Sigmoid colon (tissue), 4 donors: ENCODE results near the gene CEP164.

Experiments used
- CTCF ChIP-seq, 4 experiments: fragments of 450-650 bp in 3 of 4; fragments of 200-600 bp in 1 of 4; IDR thresholded peaks; one replicate each; pipeline ENCODE4 v1.5.1; 2016 to 2019; ENCODE audit warnings: antibody characterized with exemption in 4 of 4, mild to moderate bottlenecking in 3 of 4, moderate library complexity in 2 of 4
- EP300 ChIP-seq, 4 donors: sonication (generic); formaldehyde crosslinking; IDR thresholded peaks; one replicate each; pipeline ENCODE4 v1.6.1; 2017; ENCODE audit warnings: antibody characterized with exemption in 4 of 4
- POLR2AphosphoS5 ChIP-seq, 4 donors: sonication (generic); formaldehyde crosslinking; IDR thresholded peaks; one replicate each; pipeline ENCODE4 v1.6.1; 2017; ENCODE audit warnings: antibody characterized with exemption in 4 of 4

DNA sequence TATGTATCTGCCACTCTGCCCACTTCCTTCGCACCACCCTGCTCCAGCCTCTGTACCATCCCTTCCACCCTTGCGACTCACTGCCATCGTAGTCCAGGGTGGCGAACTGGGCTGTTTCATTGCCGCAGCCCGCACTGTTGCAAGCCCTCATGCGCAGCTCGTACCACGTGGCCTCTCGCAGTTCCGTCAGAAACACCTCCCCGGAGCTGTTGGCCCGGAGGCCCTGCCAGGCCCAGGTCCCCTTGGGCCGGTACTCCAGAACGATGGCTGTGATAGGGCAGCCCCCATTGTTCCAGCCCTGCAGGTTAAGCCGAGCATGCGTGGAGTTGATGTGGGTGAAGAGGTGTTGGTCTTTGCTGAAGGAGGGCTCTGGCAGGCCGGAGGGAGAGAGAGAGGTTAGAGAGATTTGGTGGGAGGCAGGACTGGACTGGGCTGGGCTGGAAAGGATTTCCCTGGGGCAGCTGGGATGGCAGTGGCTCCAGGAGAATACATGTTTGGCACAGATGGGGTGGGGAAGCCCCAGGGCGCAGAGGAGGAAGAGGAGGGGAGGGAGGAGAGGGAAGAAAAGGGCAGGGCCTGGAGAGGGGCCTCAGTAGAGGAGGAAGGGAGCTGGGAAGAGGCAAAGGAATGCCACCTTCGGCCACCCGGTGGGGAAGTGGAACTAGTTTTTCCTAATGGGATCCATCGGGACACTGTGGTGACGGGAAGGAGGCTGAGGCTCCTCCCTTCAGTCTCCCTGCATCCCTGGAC, 109.6 kb downstream of the CEP164 start:
- TF ChIP-seq CTCF (IDR thresholded peaks at IDR 0.05) (no peak), POLR2AphosphoS5 (IDR thresholded peaks at IDR 0.05) (no peak), EP300 (IDR thresholded peaks at IDR 0.05) (no peak)
